ENCODE results near the gene TAF11.

DNA sequence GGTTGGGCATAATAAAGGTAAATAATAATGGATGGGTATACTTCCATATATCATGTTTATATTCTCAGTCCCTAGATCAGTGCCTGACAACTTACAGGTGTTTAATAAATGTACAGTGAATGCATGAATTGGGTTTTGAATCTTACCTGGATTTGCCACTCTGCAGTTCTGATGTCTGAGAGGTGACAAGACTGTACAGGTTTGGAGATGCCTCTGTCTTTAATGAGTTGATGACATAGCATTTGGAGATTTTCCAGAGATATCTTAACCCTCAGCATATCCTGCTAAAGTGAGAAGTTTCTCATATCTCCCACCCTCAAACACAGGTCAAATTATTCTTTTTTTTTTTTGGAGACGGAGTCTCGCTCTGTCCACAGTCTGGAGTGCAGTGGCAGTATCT, 3.5 kb upstream of the TAF11 start:
- TF ChIP-seq POLR2AphosphoS5 (IDR thresholded peaks at IDR 0.05) (no peak), POLR2A (IDR thresholded peaks at IDR 0.05) (no peak)

All from transverse colon (tissue), 3 donors.